HL-60/S4 treated with retinoic acid at 250 ng/mL for 4 days and 3 days (cell line): ENCODE data around the gene CGNL1.

ENCODE experiments used
- in situ Hi-C: fragments of 300-500 bp; cut with MboI; formaldehyde crosslinking; loops from 2 replicates; pipeline ENCODE4 v1.7.0; 2022; ENCODE audit warnings: low sequenced_read_pairs

CGNL1 gene

GRCh38 chr15:57518779-57519405 is 142.6 kb downstream of the CGNL1 start:
- in situ Hi-C loops = no loop called here

DNA sequence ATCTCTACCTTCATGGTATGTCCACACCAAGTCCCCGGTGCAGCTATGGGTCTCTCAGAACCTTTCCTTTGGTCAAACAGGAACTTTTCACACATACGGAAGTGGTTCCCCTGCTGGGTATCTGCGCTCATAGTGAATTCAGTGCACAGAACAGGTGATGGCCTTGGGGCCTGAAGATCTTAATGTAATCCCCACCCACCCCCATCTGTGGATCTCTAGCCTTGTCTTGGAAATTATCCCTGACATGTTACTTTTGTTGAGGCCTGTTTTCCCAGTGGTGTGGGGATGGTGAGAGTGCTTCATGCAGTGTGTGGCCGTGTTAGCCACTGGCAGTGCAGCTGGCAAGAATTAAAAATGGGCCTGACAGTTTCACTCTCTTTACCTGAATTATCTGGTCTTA is 143.5 kb downstream of the CGNL1 start:
- in situ Hi-C loops = no loop called here

- in situ Hi-C loops = no loop called here
Measured at GRCh38 chr15:57521503-57521902, 145.2 kb downstream of the CGNL1 start.

- in situ Hi-C loops = no loop called here
Measured at GRCh38 chr15:57522148-57522547, 145.8 kb downstream of the CGNL1 start.

DNA sequence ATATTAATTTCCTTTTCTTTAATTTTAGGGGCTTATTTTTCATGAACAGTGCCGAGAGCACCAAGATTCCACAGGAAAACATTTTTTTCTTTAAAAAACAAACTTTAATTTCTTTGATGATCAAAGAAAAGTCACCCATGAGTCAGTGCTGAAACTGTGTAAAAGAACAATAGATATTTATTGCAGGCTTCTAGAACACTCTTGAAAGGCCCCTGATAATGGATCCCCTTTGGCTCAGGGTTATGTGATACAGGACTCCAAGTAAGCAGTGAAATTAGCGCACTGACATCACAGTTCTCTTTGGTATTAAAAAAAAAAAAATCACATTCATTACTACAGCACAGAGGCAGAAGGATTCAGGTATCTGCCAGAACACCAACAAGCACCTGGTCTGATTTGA is 149.3 kb downstream of the CGNL1 start:
- in situ Hi-C loops = loop anchor here (5.0 to 25.0 kb wide), 3 partner anchors 188 to 1038 kb away; no protein-coding TSS in a partner anchor

- in situ Hi-C loops = loop anchor here (5.0 to 25.0 kb wide), 3 partner anchors 189 to 1039 kb away; no protein-coding TSS in a partner anchor
Measured at GRCh38 chr15:57526076-57526475, 149.8 kb downstream of the CGNL1 start.

DNA sequence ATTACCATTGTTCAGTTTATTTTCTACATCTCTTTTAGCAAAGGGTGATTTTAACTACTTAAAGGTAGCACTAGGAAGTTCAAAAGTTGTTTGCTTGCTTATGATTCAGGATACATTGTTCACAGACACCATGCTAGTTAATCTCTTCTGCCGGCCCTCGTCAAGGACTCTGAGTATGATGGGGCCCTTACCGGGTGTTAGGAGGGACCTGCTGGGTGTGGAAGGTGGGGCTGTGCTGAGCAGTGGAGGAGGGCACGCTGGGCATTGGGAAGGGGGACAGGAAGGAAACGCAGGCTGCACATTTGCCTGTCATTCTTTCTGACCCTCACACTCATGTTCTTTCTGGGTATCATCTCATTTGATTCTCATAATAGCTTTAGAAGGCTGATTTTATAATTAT is 150.3 kb downstream of the CGNL1 start:
- in situ Hi-C loops = loop anchor here (5.0 to 25.0 kb wide), 3 partner anchors 189 to 1039 kb away; no protein-coding TSS in a partner anchor

GRCh38 chr15:57527382-57528091 is 151.2 kb downstream of the CGNL1 start:
- in situ Hi-C loops = loop anchor here (5.0 to 25.0 kb wide), 3 partner anchors 190 to 1040 kb away; no protein-coding TSS in a partner anchor

DNA sequence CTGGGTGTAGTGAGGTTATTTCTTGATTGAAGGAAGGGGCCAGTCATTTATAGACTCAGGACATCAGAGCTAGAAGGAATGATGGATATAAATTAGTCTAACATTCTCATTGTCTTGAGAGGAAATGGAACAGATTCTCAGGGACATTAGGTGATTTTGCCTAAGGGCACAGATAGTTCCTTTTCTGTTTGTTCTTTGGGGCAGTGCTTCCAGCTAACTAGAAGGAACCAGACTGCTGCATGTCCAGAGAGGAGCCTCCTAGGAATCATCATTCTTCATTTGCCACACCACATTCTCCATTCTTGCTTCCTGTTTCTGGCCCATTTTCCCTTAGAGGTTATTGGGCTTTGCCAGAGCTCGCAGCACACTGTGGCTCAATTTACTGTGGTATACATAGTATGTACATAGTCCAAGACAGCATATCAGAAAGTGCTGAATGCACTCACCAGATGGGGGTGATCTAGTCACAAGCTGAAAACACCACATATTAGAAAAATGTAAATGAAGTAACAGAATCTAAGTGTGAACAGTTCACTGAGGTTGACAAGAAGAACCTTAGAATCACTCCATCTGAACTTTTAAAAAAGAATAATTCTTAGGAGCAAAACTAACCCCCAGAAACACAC is 152.7 kb downstream of the CGNL1 start:
- in situ Hi-C loops = loop anchor here (5.0 to 25.0 kb wide), 3 partner anchors 192 to 1042 kb away; no protein-coding TSS in a partner anchor

DNA sequence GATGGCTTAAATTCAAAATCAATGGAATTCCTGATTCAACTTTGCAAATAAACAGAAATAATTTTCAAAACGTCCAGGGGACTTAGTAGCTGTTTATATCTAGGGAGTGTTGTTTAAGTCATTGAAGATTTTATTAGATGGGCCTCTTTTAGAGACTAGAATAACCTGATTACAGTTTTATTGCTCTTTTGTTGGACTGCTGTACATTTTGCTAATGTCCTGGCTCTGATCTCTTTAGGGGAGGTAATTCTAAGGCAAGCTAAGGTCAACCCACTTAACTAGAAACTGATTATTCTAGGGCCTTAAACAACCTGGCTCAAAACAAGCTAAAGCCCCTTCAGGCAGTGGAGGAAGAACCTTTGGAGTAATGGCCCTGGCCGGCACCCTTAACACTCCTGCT is 153.4 kb downstream of the CGNL1 start:
- in situ Hi-C loops = loop anchor here (5.0 to 25.0 kb wide), 3 partner anchors 192 to 1042 kb away; no protein-coding TSS in a partner anchor

DNA sequence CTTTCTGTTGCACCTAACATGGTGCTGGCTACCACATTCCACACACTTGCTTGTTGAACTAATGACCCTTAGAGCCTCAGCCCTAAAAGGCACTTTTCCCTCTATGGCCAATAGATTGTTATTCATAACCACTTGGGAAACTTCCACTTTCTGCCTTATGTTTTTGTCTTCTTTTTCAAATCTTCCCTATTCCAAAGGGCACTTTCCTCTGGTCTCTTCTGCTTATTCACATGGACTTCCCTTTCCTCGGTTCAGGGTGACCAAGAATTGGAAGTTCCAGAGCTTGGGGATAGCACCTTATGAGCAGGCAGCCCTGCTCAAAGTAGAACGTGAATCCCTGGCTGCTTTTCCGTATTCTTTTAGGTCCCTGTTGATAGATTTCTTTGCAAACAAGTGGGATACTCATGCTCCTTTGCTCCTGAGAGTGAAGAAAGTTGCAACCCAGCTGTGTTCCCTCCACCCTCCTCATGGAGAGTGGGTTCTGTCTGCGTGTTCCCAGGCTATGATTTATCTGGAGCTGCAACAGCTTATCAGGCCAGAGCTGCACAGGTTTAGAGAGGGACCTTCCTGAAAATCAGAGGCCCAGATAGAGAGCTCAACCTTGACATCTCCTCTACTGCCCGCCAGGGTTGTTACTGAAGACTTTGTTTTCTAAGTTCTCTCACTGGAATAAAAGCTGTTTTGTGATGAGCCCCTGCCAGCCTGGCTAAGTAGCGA is 156.6 kb downstream of the CGNL1 start:
- in situ Hi-C loops = loop anchor here (25.0 kb wide), 2 partner anchors 396 to 1046 kb away; no protein-coding TSS in a partner anchor

GRCh38 chr15:57533448-57533799 is 157.1 kb downstream of the CGNL1 start:
- in situ Hi-C loops = loop anchor here (25.0 kb wide), 2 partner anchors 396 to 1046 kb away; no protein-coding TSS in a partner anchor

DNA sequence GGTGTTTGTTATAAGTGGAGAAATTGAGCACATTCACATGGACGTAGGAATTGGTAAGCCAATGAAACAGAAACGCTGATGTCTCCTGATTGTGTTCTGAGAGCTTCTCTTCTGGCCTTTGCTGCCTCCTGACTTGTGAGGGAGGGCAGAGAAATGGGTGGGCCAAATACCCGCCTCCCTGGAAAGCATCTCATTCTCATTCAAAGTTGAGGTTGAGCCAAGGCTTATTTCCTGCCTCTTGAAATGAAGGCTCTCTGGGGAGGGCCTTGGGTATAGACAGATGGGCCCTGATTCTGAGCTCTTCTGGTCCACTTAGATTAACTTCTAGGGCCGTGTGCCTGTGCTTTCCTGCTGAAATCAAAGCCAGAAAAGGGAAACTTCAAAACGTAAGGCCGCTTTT is 158.0 kb downstream of the CGNL1 start:
- in situ Hi-C loops = loop anchor here (25.0 kb wide), 2 partner anchors 397 to 1047 kb away; no protein-coding TSS in a partner anchor

DNA sequence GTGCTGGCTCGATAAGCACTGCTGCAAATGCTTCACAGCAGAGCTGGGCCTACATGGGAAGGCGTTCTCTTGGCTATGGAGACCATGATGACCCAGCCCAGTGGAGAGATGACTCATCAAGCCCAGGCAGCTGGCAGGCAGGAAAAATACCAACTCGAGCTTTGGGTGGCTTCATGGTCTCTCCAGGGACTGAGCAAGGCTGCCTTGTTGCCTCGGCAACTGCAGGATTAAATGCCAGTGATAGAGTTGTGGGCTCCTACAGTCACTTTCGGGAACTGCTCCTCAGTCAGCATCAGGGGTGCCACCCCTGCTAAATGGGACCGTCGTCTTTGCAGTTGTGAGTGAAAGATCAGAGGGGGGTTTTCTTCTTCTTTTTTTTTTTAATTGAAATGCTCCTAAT is 160.8 kb downstream of the CGNL1 start:
- in situ Hi-C loops = loop anchor here (25.0 kb wide), 2 partner anchors 400 to 1050 kb away; no protein-coding TSS in a partner anchor

- in situ Hi-C loops = loop anchor here (25.0 kb wide), 2 partner anchors 400 to 1050 kb away; no protein-coding TSS in a partner anchor
Measured at GRCh38 chr15:57537488-57538264, 161.4 kb downstream of the CGNL1 start.

DNA sequence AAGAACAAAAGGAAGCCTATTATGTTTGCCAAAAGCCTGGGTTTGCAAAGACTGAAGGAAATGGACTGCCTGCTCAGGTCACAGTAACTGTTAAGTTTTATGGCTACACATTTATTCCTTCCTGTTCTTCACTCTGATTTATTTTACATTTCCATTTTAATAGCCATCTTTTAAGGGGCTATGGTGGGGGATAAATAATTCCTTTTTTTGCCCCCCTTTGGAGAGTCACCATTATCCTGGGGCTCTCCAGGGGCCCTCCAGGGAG is 161.9 kb downstream of the CGNL1 start:
- in situ Hi-C loops = loop anchor here (25.0 kb wide), 2 partner anchors 401 to 1051 kb away; no protein-coding TSS in a partner anchor

DNA sequence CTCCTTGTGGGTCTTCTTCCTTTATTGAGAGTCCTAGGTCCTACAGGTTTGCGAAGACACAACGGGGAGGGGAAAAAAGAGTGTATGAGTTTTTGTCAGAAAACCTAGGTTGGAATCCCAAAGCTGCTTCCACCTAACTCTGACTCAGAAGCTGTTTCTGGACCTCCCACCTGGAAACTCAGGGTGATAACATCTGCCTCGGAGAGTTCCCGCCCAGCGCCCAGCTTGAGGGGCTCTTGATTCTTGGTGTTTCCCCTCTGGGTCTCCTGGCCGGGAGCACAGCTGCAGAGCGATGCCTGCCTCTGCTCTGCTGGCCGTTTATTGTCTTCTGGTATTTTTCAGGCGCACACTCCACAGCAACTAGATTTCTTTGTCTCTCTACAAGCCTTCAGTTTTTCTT is 162.5 kb downstream of the CGNL1 start:
- in situ Hi-C loops = loop anchor here (25.0 kb wide), 2 partner anchors 402 to 1052 kb away; no protein-coding TSS in a partner anchor

DNA sequence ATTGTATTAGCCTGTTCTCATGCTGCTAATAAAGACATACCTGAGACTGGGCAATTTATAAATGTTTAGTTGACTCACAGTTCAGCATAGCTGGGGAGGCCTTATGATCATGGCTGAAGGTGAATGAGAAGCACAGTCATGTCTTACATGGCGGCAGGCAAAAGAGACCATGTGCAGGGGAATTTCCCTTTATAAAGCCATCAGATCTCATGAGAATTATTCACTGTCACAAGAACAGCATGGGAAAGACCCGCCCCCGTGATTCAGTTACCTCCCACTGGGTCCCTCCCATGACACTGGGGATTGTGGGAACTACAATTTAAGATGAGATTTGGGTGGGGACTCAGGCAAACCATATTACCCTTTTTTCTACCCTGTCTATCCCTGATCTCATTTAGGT is 163.9 kb downstream of the CGNL1 start:
- in situ Hi-C loops = loop anchor here (25.0 kb wide), 2 partner anchors 403 to 1053 kb away; no protein-coding TSS in a partner anchor

DNA sequence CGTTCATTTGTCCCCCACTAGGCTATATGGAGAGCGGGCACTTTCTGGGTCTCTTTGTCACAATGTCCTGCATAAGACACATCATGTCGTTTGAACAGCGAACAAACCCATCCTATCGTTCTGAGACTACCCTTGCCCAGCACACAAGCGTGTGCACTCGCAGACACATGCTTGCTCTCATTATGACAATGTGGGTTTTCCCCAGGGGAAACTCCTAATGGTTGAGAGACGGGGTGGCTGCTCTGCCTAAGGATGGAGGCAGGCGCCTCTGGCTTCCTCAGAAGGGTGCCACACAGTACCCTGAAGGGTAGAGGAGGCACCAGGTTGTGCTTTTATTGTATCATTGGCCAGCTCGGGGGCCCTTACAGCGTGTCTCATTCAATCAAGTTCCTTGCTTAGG is 164.4 kb downstream of the CGNL1 start:
- in situ Hi-C loops = loop anchor here (25.0 kb wide), 2 partner anchors 403 to 1053 kb away; no protein-coding TSS in a partner anchor

- in situ Hi-C loops = loop anchor here (25.0 kb wide), 2 partner anchors 404 to 1054 kb away; no protein-coding TSS in a partner anchor
Measured at GRCh38 chr15:57541271-57541670, 165.0 kb downstream of the CGNL1 start.
